SH-SY5Y (cell line): ENCODE measurements around the gene TMEM121B.

Experiments used
- GATA2 ChIP-seq: IDR thresholded peaks from 2 replicates; pipeline ENCODE4 v1.6.1; 2011; ENCODE audit warnings: mild to moderate bottlenecking, low read depth, low read length
- GATA3 ChIP-seq: IDR thresholded peaks from 2 replicates; pipeline ENCODE4 v1.6.1; 2011; ENCODE audit warnings: low read depth, mild to moderate bottlenecking, low read length, moderate library complexity

DNA sequence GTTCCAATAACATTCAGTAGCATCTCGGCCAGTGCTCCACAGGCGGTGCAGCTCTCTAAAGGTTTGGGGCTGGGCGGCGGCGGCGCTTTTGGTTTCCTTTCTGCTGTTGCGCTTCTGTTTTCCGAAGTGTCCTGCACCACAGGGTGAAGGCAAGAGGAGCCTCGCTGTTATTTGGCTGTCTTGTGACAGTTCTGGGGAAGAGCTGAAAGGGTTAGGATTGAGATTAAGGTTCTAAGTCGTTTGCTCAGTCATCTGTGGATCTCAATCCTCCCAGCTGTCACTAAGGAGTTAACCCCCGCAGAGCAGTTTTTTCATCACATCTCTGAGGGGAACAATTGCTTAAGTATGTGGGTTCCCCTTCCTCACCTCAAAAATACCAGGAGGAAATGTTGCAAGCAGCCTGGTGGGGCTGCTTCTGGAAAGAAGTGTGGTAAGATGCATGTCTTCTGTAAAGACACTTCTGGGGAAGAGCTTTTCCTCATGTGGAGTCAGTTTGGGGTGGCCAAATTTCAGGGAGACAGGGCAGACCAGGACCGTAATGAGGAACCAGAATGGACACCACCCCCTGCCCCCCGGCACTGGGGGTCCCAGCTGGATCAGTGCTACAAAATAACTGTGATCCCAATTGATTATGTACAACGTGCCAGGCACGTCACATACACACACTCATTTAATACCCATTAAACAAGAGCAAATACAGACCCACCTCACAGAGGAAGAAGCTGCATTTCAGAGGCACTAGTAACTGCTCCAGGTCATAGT is 14.2 kb downstream of the TMEM121B start:
- TF ChIP-seq GATA3: no peak
- no peak for TF ChIP-seq GATA2
